Activated T-cell treated with anti-CD3 and anti-CD28 coated beads, Interleukin-2, amount 50 U/mL, for 48 hours (primary cell): Measurements from ENCODE around the gene UBAP2.
"Not testable (repeated sequence)": the region's sequence is repeated elsewhere in the genome, so short reads cannot be mapped to it uniquely, and the experiment has no call there.

ENCODE experiments used
- DNase-seq, 2 experiments: peaks; one replicate each; pipeline ENCODE4 v3.0.0-alpha.2; 2020

Gene UBAP2

DNA sequence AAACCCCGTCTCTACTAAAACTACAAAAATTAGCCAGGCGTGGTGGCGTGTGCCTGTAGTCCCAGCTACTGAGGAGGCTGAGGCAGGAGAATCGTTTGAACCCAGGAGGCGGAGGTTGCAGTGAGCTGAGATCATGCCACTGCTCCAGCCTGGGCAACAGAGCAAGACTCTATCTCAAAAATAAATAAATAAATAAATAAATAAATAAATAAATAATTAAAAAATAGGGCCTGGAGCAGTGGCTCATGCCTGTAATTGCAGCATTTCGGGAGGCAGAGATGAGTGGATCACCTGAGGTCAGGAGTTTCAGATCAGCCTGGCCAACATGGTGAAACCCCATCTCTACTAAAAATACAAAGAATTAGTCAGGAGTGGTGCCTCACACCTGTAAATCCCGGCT lies 86.2 kb downstream of the UBAP2 start:
- DNase-seq: not testable (repeated sequence)

GRCh38 chr9:33959725-33960124 lies 89.0 kb downstream of the UBAP2 start:
- DNase-seq: no peak

DNA sequence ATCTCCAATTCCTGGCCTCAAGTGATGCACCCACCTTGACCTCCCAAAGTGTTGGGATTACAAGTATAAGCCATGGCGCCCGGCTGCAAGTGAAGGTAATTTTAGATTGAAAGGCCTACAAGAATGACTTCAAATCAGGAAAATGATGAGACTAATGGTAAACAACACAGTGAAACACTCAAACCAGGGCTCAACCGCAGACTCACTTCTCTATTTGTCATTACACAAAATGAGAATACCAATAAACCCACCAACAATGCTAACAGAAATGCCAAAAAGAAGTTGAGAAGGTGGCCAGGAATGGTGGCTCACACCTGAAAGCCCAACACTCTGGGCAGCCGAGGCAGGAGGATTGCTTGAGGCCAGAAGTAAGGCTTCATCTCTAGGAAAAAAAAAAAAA lies 92.1 kb downstream of the UBAP2 start:
- no peak for DNase-seq

GRCh38 chr9:33952066-33952465 lies 96.6 kb downstream of the UBAP2 start:
- DNase-seq: no peak

DNA sequence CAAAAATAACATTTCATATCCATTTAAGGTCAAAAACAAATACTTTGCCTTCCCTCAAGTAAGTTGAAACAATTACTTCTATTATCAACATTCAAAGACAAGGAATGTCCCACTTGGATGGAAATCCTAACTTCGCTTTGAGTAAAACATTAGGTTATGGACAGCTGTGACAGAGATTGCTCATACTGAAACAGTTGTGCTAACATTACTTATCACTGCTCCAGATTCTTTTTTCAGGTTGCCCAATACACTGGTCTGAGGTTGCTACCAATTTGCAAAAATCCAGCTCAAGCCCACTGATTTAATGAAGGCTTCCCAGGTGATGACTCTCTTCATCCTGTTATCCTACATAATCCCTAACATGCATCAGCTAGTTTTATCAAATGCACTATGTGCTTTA lies 98.3 kb downstream of the UBAP2 start:
- no peak for DNase-seq

GRCh38 chr9:33946779-33947535 lies 101.7 kb downstream of the UBAP2 start:
- no peak for DNase-seq

- no peak for DNase-seq
Observed at GRCh38 chr9:33943389-33943788, 105.3 kb downstream of the UBAP2 start.

DNA sequence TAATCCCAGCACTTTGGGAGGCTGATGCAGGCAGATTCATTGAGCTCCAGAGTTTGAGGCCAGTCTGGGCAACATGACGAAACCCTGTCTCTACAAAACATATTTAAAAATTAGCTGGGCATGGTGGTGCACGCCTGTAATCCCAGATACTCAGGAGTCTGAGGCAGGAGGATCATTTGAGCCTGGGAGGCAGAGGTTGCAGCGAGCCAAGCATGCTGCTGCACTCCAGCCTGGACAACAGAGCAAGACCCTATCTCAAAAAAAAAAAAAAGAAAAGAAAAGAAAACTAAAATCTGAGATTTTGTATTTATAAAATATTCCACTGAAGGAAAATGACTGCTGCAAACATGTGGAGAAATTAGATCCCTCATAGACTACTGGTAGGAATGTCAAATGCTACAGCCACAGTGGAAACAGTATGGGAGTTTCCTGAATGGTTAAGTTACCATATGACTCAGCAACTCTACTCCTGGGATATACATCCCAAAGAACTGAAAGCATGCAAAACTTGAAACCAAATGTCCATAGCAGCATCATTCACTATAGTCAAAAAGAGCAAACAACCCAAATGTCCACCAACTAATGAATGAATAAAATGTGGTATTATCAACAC lies 106.1 kb downstream of the UBAP2 start:
- DNase-seq: no peak

GRCh38 chr9:33939924-33940874 lies 108.5 kb downstream of the UBAP2 start:
- DNase-seq: no peak

DNA sequence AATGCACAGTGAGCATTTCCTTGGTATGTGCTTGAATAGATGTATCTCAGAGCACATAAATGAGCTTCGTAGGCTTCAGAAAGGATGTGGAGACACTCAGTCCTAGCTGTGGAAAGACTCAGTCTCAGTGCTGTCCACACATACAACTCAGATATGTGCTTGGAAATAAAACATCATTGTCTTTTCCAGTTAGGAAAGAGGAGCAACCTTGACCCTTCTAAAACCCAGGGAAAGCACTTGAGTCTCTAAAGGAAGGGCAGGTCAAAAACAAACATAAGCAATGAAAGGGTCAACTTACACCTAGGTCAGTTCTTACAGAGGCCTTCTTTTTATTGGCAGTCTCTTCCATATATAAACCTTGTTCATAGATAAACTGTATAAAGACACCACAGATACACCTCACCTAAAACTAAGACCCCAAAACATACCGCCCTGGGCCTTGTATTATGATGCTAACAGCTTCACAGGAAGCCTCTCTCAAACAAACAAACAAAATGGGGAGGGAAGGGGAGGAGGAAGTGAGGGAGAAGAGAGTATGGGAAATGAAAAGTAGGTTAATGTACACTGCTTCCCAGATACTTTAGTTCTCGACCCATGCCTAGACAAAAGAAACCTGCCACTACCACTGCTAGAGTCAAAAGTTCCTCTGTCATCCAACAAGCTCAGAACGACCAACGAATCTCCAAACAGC lies 114.4 kb downstream of the UBAP2 start:
- DNase-seq: no peak

DNA sequence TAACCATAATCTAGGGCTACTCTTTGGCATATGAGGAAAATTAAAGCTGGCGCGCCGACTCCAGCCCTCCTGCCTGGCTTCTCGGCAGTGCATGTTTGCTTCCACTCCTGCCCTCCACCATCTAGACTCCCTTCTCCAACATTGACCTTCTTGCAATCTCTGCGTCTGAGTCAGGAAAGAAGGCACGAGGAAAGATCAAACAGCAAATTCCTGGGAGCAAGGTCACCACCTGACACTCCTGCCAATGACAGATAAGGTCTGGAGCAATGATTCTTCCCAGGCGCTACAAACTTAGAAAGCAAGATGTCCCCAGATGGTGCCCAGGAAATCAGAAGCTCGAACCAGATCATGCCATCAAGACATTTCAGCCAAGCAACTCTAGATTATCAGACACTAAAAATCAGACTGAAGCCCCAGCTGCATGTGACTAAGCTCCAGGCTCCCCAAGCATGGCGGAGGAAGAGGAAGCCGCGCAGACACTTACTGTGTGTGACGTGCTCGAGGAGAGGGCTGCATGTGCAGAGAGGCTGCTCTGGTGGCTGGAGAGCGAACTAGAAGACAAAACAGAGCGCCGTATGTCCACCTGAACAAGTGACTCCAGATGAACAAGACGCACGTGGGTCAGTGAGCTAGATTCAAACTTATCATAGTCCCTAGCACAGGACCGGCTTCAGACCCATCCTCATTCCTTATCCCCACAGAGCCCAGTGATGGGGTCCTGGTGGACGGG lies 116.4 kb downstream of the UBAP2 start:
- no peak for DNase-seq

GRCh38 chr9:33931326-33931725 lies 117.4 kb downstream of the UBAP2 start:
- no peak for DNase-seq

GRCh38 chr9:33927694-33928093 lies 121.0 kb downstream of the UBAP2 start:
- no peak for DNase-seq

DNA sequence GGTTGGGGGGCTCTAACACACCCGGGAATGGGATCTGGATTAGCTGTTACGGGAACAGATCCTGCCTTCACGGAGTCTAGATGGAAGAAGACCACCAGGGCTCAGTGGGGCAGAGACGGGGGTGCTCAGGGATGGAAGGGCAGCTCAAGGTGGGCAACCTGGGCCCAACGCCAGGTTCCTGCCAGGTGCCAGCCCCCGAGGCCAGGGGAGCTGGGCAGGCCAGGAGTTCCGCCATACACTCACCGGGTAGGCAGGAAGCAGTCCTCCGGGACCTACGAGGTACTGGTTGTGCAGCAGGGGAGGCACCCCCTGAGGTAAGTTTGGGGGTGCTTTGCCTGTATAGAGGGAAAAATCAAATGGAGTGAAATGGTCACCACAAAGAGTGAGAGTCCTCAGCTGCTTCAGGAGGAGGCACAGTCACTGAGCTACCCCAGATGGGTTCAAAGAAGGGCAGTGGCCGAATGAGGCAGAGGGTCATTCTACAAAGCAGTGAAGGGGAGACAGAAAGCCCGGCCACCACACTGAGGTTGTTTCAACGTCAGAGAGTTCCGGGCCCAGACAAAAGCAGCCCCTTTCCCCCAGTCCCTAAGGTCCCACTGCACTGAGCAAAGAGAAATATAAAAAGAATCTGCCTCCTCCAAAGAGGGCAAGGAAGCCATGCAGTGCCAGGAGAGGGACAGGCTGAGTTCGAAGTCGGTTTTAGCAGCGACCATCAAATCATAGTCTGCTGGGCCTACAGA lies 121.8 kb downstream of the UBAP2 start:
- DNase-seq: no peak

- DNase-seq: peak in 1 of 2 experiments; percentile 43
Observed at GRCh38 chr9:33924978-33925797, 123.5 kb downstream of the UBAP2 start.

DNA sequence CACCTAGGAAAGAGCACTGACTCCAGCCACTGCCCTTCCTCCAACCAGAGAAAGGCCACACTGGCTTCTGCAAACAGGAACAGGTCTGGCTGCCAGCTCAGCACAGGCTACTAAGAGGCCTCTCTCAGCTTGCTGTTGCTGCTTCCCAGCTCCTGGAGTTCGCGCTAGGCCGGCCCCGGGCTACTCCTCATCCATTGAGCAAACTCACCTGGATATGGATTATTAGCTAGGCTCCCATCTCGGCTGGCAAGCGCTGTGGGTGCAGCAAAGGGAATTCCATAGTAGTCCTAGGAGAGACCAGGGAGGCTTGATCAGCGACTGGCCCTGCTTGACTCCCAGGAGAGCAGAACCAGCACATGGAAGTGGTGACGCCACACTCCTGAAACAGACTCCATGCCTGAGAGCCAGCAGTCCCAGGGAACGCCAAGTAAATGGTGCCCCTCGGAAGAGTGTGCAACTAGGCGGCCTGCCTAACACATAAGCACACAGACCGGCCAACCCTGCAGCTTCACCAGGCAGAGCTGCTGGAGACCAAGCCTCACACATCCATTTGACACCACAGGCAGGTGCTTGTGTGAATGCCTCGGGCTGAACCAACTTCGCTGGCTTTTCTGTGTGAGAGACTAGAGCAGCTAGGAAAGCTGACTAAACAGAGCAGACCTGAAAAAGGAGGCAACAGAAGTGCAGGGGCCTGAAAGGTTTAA lies 124.5 kb downstream of the UBAP2 start:
- DNase-seq: no peak

DNA sequence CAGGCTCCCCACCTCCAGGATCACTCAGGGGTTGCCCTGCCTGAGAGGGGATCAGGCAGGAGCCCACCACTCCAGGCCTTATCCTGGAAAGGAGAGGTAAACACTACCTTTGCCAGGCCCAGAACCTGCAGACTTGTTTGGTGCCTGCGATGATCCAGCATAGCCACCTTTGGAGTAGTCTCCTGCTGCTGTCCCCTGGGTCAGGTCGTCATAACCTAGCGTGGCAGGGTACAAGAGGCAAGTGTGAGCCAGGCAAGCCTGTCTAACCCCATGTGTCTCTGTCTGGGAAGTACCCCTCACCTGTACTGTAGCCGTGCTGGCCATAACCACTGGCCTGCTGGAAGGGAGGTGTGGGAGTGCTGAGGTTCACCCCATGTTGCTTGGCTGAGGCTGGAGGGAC lies 125.6 kb downstream of the UBAP2 start:
- DNase-seq: no peak

- peak in 1 of 2 experiments; percentile 52 for DNase-seq
Observed at GRCh38 chr9:33921967-33922895, 126.5 kb downstream of the UBAP2 start.
